ENCODE measurements around the gene CPN2. TPM values are rescaled to one million over a fixed set of nuclear protein-coding genes. Genes with fewer than 3 reads are reported as not detected.

CPN2 gene
- total RNA-seq, 1 experiment from 2014 or later: not detected

DNA sequence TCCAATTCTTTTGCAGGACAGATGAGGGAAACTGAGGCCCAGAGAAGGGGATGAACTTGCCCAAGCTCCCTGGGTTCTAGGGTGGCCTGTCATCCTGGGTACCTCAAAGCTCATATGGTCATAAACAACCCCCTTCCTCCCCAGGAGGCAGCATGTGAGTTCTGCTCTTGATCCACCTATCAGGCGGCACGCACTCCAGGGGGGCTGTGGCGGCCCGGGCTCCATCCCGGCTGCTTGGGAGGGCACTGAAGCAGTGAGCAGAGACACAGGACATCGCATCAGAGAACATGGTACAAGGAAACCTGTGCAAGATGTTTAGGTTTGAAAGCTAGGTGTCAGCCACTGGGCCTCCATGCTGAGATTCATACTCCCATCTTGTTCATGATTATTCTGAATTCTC lies 34.2 kb downstream of the CPN2 start:
- TF ChIP-seq, protein P1, sequence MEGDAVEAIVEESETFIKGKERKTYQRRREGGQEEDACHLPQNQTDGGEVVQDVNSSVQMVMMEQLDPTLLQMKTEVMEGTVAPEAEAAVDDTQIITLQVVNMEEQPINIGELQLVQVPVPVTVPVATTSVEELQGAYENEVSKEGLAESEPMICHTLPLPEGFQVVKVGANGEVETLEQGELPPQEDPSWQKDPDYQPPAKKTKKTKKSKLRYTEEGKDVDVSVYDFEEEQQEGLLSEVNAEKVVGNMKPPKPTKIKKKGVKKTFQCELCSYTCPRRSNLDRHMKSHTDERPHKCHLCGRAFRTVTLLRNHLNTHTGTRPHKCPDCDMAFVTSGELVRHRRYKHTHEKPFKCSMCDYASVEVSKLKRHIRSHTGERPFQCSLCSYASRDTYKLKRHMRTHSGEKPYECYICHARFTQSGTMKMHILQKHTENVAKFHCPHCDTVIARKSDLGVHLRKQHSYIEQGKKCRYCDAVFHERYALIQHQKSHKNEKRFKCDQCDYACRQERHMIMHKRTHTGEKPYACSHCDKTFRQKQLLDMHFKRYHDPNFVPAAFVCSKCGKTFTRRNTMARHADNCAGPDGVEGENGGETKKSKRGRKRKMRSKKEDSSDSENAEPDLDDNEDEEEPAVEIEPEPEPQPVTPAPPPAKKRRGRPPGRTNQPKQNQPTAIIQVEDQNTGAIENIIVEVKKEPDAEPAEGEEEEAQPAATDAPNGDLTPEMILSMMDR (IDR thresholded peaks at IDR 0.05; ENCODE audit: unreplicated experiment): no peak
- H3K27me3 Mint-ChIP-seq (ENCODE audit: unreplicated experiment): no peaks in the 10 kb centered on the region

DNA sequence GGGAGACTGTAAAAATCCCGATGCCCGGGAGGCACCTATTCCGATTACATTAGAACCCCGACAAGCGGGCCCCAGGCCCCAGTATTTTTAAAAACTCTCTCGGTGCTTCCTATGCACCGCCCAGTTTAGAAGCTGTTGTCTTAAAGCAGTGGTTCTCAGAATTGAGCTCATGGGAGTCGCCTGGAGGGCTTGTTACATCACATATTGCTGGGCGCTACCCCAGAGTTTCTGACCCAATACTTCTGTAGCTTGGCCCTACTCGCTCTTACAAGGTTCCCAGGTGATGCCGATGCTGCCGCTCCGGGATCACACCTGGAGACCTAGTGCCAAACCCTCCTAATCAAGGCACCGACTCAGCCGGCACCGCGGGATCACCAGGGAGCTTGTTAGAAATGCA lies 35.2 kb downstream of the CPN2 start:
- BruUV-seq (replicated peaks): no TSS peak
- intact Hi-C loops (cut with micrococcal nuclease; ENCODE audit: unreplicated experiment): loop anchor here (1.0 to 5.0 kb wide), 4 partner anchors 148 to 533 kb away; no protein-coding TSS in a partner anchor
- Mint-ChIP-seq H3K36me3 (ENCODE audit: insufficient read depth, unreplicated experiment) (peaks cover 26% of the 10 kb centered on the region), H3K27ac (ENCODE audit: unreplicated experiment) (peak overlapping the region; percentile 12), H3K27me3 (ENCODE audit: unreplicated experiment) (no peaks in the 10 kb centered on the region), H3K4me1 (ENCODE audit: low read depth, unreplicated experiment) (peaks cover 42% of the 10 kb centered on the region), H3K4me3 (ENCODE audit: low read depth, unreplicated experiment) (peak overlapping the region; percentile 69), H3K9me3 (ENCODE audit: low read depth, unreplicated experiment) (peaks cover 8% of the 10 kb centered on the region)
- DNase-seq: no peak
- CTCF ChIA-PET: interaction anchor here (0.6 to 2.8 kb wide), 39 partner anchors 8 to 654 kb away, joined by 3 to 69 read pairs (median 4); partner anchors contain the start of gene HES1
- TF ChIP-seq, protein P1 (IDR thresholded peaks at IDR 0.05; ENCODE audit: unreplicated experiment): no peak

More for the DNA sequence above, 34.2 kb downstream of the CPN2 start:
- peaks cover 52% of the 10 kb centered on the region for H3K4me1 Mint-ChIP-seq (ENCODE audit: low read depth, unreplicated experiment)
- no TSS peak for BruUV-seq (replicated peaks)
- H3K36me3 Mint-ChIP-seq (ENCODE audit: insufficient read depth, unreplicated experiment): peaks cover 26% of the 10 kb centered on the region
- no peak for DNase-seq
- peaks cover 8% of the 10 kb centered on the region for H3K9me3 Mint-ChIP-seq (ENCODE audit: low read depth, unreplicated experiment)
- CTCF ChIA-PET: interaction anchor here (1.5 to 2.8 kb wide), 3 partner anchors 33 to 652 kb away, joined by 3 to 69 read pairs (median 20); no protein-coding TSS in a partner anchor
- peak overlapping the region; percentile 69 for H3K4me3 Mint-ChIP-seq (ENCODE audit: low read depth, unreplicated experiment)
- H3K27ac Mint-ChIP-seq (ENCODE audit: unreplicated experiment): peak overlapping the region; percentile 12
- intact Hi-C loops (cut with micrococcal nuclease; ENCODE audit: unreplicated experiment): loop anchor here (5.0 kb wide), 1 partner anchor 310 kb away; no protein-coding TSS in a partner anchor

DNA sequence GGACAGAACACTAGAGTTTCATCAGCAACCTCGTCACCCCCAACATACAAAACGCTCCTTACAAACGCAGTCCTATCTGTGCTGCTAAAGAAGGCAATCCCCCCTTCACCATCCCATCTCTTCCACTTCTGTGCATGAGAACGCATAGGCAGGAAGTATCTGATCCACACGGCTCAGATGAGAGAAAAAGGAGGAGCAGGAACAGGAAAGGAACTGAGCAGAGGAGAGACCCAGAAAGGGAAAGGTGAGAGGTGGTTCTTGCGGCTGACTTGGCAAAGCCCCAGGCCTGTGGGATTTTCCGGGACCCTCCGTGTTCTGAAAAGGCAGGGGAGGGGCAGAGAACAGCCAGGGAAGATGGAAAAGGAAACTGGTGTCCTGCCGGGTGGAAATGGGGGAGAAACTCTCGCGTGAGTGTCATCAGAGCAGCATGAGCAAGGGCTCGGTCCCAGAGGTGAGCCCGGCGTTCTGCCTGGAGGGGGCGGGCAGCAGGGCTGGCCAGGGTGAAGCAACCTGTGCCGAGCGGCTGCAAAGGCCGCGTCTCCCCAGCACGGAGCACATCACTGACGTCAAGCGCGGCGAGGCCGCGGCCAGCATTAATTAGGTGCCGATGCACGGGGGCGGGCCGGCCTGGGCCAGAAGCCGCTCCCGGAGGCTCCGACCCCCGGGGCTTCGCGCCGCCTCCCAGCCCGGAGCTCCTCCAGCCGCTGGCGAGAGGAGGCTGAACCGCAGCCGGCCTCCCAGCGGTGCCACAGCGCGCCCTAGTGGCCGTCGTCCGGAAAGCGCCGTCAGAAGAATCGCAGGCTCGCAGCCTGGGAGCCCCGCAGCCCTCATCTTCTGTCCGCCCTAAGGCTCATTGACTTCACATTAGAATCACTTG lies 35.8 kb downstream of the CPN2 start:
- Mint-ChIP-seq H3K36me3 (ENCODE audit: insufficient read depth, unreplicated experiment) (peaks cover 26% of the 10 kb centered on the region), H3K4me3 (ENCODE audit: low read depth, unreplicated experiment) (peak overlapping the region; percentile 69), H3K9me3 (ENCODE audit: low read depth, unreplicated experiment) (peaks cover 8% of the 10 kb centered on the region), H3K4me1 (ENCODE audit: low read depth, unreplicated experiment) (peaks cover 36% of the 10 kb centered on the region), H3K27me3 (ENCODE audit: unreplicated experiment) (no peaks in the 10 kb centered on the region), H3K27ac (ENCODE audit: unreplicated experiment) (peak overlapping the region; percentile 87)
- CTCF ChIA-PET: interaction anchor here (0.5 to 2.8 kb wide), 42 partner anchors 9 to 653 kb away, joined by 3 to 69 read pairs (median 4); partner anchors contain the start of gene HES1
- DNase-seq: peak; percentile 98
- intact Hi-C loops (cut with micrococcal nuclease; ENCODE audit: unreplicated experiment): loop anchor here (1.0 to 5.0 kb wide), 4 partner anchors 147 to 533 kb away; no protein-coding TSS in a partner anchor
- TF ChIP-seq, protein P1 (IDR thresholded peaks at IDR 0.05; ENCODE audit: unreplicated experiment): peak; percentile 99
- BruUV-seq (replicated peaks): TSS peak; percentile 37

DNA sequence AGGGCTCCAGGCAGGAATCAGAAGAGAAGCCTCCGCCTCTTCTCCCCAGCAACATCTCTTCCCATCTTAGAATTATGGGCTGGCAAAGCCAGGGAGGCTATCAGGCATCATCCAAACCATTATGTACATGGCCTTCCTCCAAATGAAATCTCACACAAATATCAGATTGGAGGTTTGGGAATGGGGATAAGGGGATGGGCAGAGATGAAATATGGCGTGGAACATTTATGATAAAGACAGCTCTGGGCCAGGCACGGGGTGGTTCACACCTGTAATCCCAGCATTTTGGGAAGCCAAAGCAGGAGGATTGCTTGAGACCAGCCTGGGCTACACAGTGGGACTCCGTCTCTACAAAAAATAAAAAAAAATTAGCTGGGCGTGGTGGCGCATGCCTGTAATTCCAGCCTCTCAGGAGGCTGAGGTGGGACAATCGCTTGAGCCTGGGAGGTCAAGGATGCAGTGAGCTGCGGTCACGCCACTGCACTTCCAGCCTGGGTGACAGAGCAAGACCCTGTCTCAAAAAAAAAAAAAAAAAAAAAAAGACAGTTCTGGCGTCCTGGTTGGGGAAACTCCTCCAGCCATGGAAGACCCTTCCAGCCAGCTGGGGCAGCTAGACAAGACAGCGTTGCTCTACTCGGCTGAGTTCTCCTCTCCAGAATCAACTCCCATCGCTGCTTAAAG lies 36.6 kb downstream of the CPN2 start:
- no TSS peak for BruUV-seq (replicated peaks)
- H3K27me3 Mint-ChIP-seq (ENCODE audit: unreplicated experiment): no peaks in the 10 kb centered on the region
- TF ChIP-seq, protein P1 (IDR thresholded peaks at IDR 0.05; ENCODE audit: unreplicated experiment): no peak
- intact Hi-C loops (cut with micrococcal nuclease; ENCODE audit: unreplicated experiment): loop anchor here (1.0 to 5.0 kb wide), 4 partner anchors 146 to 532 kb away; no protein-coding TSS in a partner anchor
- H3K27ac Mint-ChIP-seq (ENCODE audit: unreplicated experiment): peak overlapping the region; percentile 87
- peak overlapping the region; percentile 69 for H3K4me3 Mint-ChIP-seq (ENCODE audit: low read depth, unreplicated experiment)
- CTCF ChIA-PET: interaction anchor here (0.8 to 2.8 kb wide), 4 partner anchors 173 to 534 kb away, joined by 3 to 69 read pairs (median 19); partner anchors contain the start of gene HES1
- H3K36me3 Mint-ChIP-seq (ENCODE audit: insufficient read depth, unreplicated experiment): peaks cover 26% of the 10 kb centered on the region
- H3K9me3 Mint-ChIP-seq (ENCODE audit: low read depth, unreplicated experiment): peaks cover 7% of the 10 kb centered on the region
- DNase-seq: no peak
- H3K4me1 Mint-ChIP-seq (ENCODE audit: low read depth, unreplicated experiment): peaks cover 28% of the 10 kb centered on the region

All from Calu3 (cell line).